HepG2 (cell line): ENCODE measurements around the gene CXCL17. TPM values are rescaled to one million over a fixed set of nuclear protein-coding genes. Genes with fewer than 3 reads are reported as not detected.

ENCODE experiments used
- ATAC-seq: fragments of 200-7000 bp; cut with Tn5 transposase; 3 replicates; pipeline ENCODE4 v1.9.1; 2020; ENCODE audit warnings: mild to moderate bottlenecking, moderate library complexity
- BruUV-seq: library from RNA; stranded (reverse); fragments of 400-500 nt; replicated peaks from 2 replicates; lab custom pipeline; 2021; lab: Mats Ljungman, UMichigan
- CTCF ChIA-PET: fragments of 300-600 bp; formaldehyde crosslinking; extraction: SDS; loops from one replicate; lab custom pipeline; 2021; ENCODE audit warnings: low total read pairs, inconsistent platforms, low intra/inter-chr PET ratio; lab: Yijun Ruan, JAX
- POLR2A ChIA-PET: fragments of 350-600 bp; sonication (Branson Sonifier 250); formaldehyde crosslinking; loops from one replicate; lab custom pipeline; 2020; ENCODE audit warnings: antibody characterized with exemption, inconsistent platforms; lab: Yijun Ruan, JAX
- DNase-seq: peaks from one replicate; pipeline ENCODE4 v3.0.0-alpha.2; 2015; ENCODE audit warnings: low spot score
- FAIRE-seq: peaks from 3 replicates; lab custom pipeline; 2011; peaks lifted over from hg19 to GRCh38; lab: Jason Lieb, UNC
- H2AFZ ChIP-seq: one replicate; pipeline ENCODE4 v1.6.1; 2011; ENCODE audit warnings: low read length, inconsistent platforms
- H3K27ac ChIP-seq: fragments of 300-600 bp; 3 replicates; pipeline ENCODE4 v1.8.0; 2011; ENCODE audit warnings: mixed run types, mild to moderate bottlenecking, mixed read lengths, low read length, inconsistent platforms; ENCODE audit not compliant: insufficient read depth; ENCODE audit errors: extremely low read length
- H3K27me3 ChIP-seq, 2 experiments: fragments of 200-600 bp in 1 of 2; 2 replicates in 1 of 2; 3 replicates in 1 of 2; pipeline versions ENCODE4 v1.6.0 to v1.8.0; 2011; ENCODE audit warnings: low read length in 2 of 2, mild to moderate bottlenecking in 2 of 2, moderate library complexity in 2 of 2, inconsistent platforms in 1 of 2; ENCODE audit not compliant: insufficient read depth in 2 of 2, control insufficient read depth in 1 of 2
- H3K36me3 ChIP-seq, 2 experiments: fragments of 200-600 bp in 1 of 2; replicated peaks in 1 of 2; 2 replicates in 1 of 2; 3 replicates in 1 of 2; pipeline versions ENCODE4 v1.5.1 to v1.8.0; 2011; ENCODE audit warnings: low read length in 2 of 2, inconsistent platforms in 1 of 2; ENCODE audit not compliant: insufficient read depth in 2 of 2, control insufficient read depth in 1 of 2
- H3K4me1 ChIP-seq: 2 replicates; pipeline ENCODE4 v1.5.1; 2012; ENCODE audit warnings: low read length, inconsistent platforms; ENCODE audit not compliant: insufficient read depth
- H3K4me2 ChIP-seq: 2 replicates; pipeline ENCODE4 v1.6.0; 2011; ENCODE audit warnings: low read depth, low read length, inconsistent platforms
- H3K4me3 ChIP-seq, 3 experiments: fragments of 200-600 bp in 1 of 3; sonication (generic), shearing (Covaris generic) in 1 of 3; replicated peaks in 1 of 3; 2 replicates each; pipeline ENCODE4 v1.5.1; 2011 to 2016; ENCODE audit warnings: low read length in 3 of 3, inconsistent platforms in 2 of 3, low read depth in 2 of 3, mild to moderate bottlenecking in 2 of 3, control low read depth in 1 of 3, mixed read lengths in 1 of 3; ENCODE audit not compliant: insufficient read depth in 1 of 3
- H3K79me2 ChIP-seq: one replicate; pipeline ENCODE4 v1.6.1; 2011; ENCODE audit warnings: low read length, inconsistent platforms; ENCODE audit not compliant: insufficient read depth
- H3K9ac ChIP-seq: 2 replicates; pipeline ENCODE4 v1.6.0; 2011; ENCODE audit warnings: mild to moderate bottlenecking, low read depth, low read length, inconsistent platforms; ENCODE audit not compliant: insufficient read depth
- H3K9me3 ChIP-seq: 2 replicates; pipeline ENCODE4 v1.5.1; 2012; ENCODE audit warnings: mild to moderate bottlenecking, low read length
- H4K20me1 ChIP-seq: 2 replicates; pipeline ENCODE4 v1.6.0; 2011; ENCODE audit warnings: inconsistent platforms, mild to moderate bottlenecking, low read length, moderate library complexity; ENCODE audit not compliant: insufficient read depth
- DPF2 ChIP-seq: sonication (generic); formaldehyde crosslinking; IDR thresholded peaks from 2 replicates; pipeline ENCODE4 v1.4.0; 2020; ENCODE audit warnings: mild to moderate bottlenecking, low read depth, missing genetic modification reagents, borderline replicate concordance
- POGZ ChIP-seq: sonication (generic); formaldehyde crosslinking; IDR thresholded peaks from 2 replicates; pipeline ENCODE4 v1.4.0; 2020; ENCODE audit warnings: mild to moderate bottlenecking, missing genetic modification reagents
- SP4 ChIP-seq: sonication (generic); formaldehyde crosslinking; IDR thresholded peaks from 2 replicates; pipeline ENCODE4 v1.8.1; 2023; ENCODE audit warnings: mild to moderate bottlenecking, missing genetic modification reagents
- TBX3 ChIP-seq: fragments of 450-650 bp; IDR thresholded peaks from 2 replicates; pipeline ENCODE4 v1.6.1; 2017; ENCODE audit warnings: antibody characterized with exemption, mild to moderate bottlenecking, inconsistent platforms, borderline replicate concordance
- TCF12 ChIP-seq, 2 experiments: fragments of 450-650 bp in 1 of 2; sonication (generic) in 1 of 2; formaldehyde crosslinking in 1 of 2; IDR thresholded peaks; 2 replicates each; pipeline versions ENCODE4 v1.6.1 to v1.8.0; 2017 to 2022; ENCODE audit warnings: antibody characterized with exemption in 1 of 2, mild to moderate bottlenecking in 1 of 2, missing genetic modification reagents in 1 of 2, moderate library complexity in 1 of 2
- ZNF121 ChIP-seq: sonication (generic); formaldehyde crosslinking; IDR thresholded peaks from 2 replicates; pipeline ENCODE4 v1.5.0; 2020; ENCODE audit warnings: mild to moderate bottlenecking, missing genetic modification reagents
- ZNF44 ChIP-seq: sonication (generic); formaldehyde crosslinking; IDR thresholded peaks from 2 replicates; pipeline ENCODE4 v1.5.1; 2020; ENCODE audit warnings: mild to moderate bottlenecking, missing genetic modification reagents
- ZNF703 ChIP-seq: sonication (generic); formaldehyde crosslinking; IDR thresholded peaks from 2 replicates; pipeline ENCODE4 v1.5.1; 2020; ENCODE audit warnings: missing genetic modification reagents, mild to moderate bottlenecking, moderate library complexity, borderline replicate concordance
- ZNF75D ChIP-seq: sonication (generic); formaldehyde crosslinking; IDR thresholded peaks from 2 replicates; pipeline ENCODE4 v1.8.1; 2023; ENCODE audit warnings: missing genetic modification reagents, mild to moderate bottlenecking, borderline replicate concordance
- ZSCAN22 ChIP-seq: sonication (generic); formaldehyde crosslinking; IDR thresholded peaks from 2 replicates; pipeline ENCODE4 v1.4.0; 2020; ENCODE audit warnings: mild to moderate bottlenecking, missing genetic modification reagents
- ZSCAN29 ChIP-seq: sonication (generic); formaldehyde crosslinking; conservative IDR thresholded peaks from 2 replicates; pipeline ENCODE4 v1.4.0; 2020; ENCODE audit warnings: mild to moderate bottlenecking, missing genetic modification reagents
- WGBS: methylation state at CpG from one replicate; pipeline ENCODE4 v1.1.6; 2017; ENCODE audit warnings: low lambda C conversion rate; 5-methylcytosine and 5-hydroxymethylcytosine counted together
- in situ Hi-C: cut with HindIII; loops from 2 replicates; pipeline ENCODE4 v1.10.0; 2017; ENCODE audit warnings: low pct_unique_long_range_greater_than_20kb; ENCODE audit not compliant: extremely low pct_ligation_motif_present
- intact Hi-C: fragments of 100-400 bp; cut with micrococcal nuclease; formaldehyde crosslinking; loops from one replicate; pipeline ENCODE4 v1.10.0; 2022; ENCODE audit not compliant: unreplicated experiment
- polyA plus RNA-seq, 8 experiments: library from polyadenylated mRNA; depleted of rRNA in 3 of 8; stranded (reverse) in 7 of 8; unstranded in 1 of 8; fragments of >200 nt; fragmentation: Illumina TruSeq in 4 of 8; extraction: Trizol in 4 of 8; gene quantifications; 2 replicates each; pipeline versions ENCODE4 v1.2.1 to v1.2.3, GENCODE V29; 2011 to 2016; ENCODE audit warnings: low read depth in 4 of 8, missing spikeins in 1 of 8, mixed read lengths in 1 of 8; ENCODE audit not compliant: insufficient read depth in 1 of 8
- total RNA-seq, 5 experiments: library from RNA; depleted of rRNA; stranded (reverse); fragments of >200 nt; fragmentation: Illumina TruSeq; extraction: Trizol; gene quantifications; 2 replicates each; pipeline ENCODE4 v1.2.3, GENCODE V29; 2016; ENCODE audit warnings: low read depth in 1 of 5
- TF ChIP-seq, protein P1 (sequence below): sonication (generic); formaldehyde crosslinking; IDR thresholded peaks from 2 replicates; pipeline ENCODE4 v1.4.0; 2020; ENCODE audit warnings: missing genetic modification reagents, borderline replicate concordance
- TF ChIP-seq, protein P2 (sequence below): sonication (generic); formaldehyde crosslinking; IDR thresholded peaks from 2 replicates; pipeline ENCODE4; 2020; ENCODE audit warnings: missing genetic modification reagents, mild to moderate bottlenecking, borderline replicate concordance
- TF ChIP-seq, protein P3 (sequence below): sonication (generic); formaldehyde crosslinking; conservative IDR thresholded peaks from 2 replicates; pipeline ENCODE4 v1.4.0; 2020; ENCODE audit warnings: missing genetic modification reagents

CXCL17 gene
- total and polyA plus RNA-seq, 2 of the 13 experiments (the other 11 are each of a cell fraction or from before 2014, with no cell fraction given), result 0.12 TPM; not detected in 1

GRCh38 chr19:42396381-42397262 lies 46.1 kb downstream of the CXCL17 start (continued):
- TF ChIP-seq, protein P1, sequence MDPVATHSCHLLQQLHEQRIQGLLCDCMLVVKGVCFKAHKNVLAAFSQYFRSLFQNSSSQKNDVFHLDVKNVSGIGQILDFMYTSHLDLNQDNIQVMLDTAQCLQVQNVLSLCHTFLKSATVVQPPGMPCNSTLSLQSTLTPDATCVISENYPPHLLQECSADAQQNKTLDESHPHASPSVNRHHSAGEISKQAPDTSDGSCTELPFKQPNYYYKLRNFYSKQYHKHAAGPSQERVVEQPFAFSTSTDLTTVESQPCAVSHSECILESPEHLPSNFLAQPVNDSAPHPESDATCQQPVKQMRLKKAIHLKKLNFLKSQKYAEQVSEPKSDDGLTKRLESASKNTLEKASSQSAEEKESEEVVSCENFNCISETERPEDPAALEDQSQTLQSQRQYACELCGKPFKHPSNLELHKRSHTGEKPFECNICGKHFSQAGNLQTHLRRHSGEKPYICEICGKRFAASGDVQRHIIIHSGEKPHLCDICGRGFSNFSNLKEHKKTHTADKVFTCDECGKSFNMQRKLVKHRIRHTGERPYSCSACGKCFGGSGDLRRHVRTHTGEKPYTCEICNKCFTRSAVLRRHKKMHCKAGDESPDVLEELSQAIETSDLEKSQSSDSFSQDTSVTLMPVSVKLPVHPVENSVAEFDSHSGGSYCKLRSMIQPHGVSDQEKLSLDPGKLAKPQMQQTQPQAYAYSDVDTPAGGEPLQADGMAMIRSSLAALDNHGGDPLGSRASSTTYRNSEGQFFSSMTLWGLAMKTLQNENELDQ, result no peak

GRCh38 chr19:42394751-42395150 lies 48.0 kb downstream of the CXCL17 start:
- Histone ChIP-seq H3K36me3 (no peaks in the 10 kb centered on the region), H2AFZ (no peak overlapping the region), H3K79me2 (no peaks in the 10 kb centered on the region), H3K27ac (no peak overlapping the region), H3K4me1 (peaks cover 6% of the 10 kb centered on the region; the same call in 1 of the 2 replicates), H3K27me3 (peaks cover 8 to 47% of the 10 kb centered on the region in 2 experiments; a peak in 4 of 5 replicates), H3K9me3 (no peaks in the 10 kb centered on the region), H4K20me1 (no peaks in the 10 kb centered on the region), H3K4me2 (no peak overlapping the region), H3K9ac (no peak overlapping the region), H3K4me3 (no peak overlapping the region)
- no TSS peak for BruUV-seq
- ChIA-PET POLR2A (no interaction called here), CTCF (no interaction called here)
- no peak for TF ChIP-seq ZSCAN29 (CRISPR knock-in tag)
- TF ChIP-seq, protein P2, sequence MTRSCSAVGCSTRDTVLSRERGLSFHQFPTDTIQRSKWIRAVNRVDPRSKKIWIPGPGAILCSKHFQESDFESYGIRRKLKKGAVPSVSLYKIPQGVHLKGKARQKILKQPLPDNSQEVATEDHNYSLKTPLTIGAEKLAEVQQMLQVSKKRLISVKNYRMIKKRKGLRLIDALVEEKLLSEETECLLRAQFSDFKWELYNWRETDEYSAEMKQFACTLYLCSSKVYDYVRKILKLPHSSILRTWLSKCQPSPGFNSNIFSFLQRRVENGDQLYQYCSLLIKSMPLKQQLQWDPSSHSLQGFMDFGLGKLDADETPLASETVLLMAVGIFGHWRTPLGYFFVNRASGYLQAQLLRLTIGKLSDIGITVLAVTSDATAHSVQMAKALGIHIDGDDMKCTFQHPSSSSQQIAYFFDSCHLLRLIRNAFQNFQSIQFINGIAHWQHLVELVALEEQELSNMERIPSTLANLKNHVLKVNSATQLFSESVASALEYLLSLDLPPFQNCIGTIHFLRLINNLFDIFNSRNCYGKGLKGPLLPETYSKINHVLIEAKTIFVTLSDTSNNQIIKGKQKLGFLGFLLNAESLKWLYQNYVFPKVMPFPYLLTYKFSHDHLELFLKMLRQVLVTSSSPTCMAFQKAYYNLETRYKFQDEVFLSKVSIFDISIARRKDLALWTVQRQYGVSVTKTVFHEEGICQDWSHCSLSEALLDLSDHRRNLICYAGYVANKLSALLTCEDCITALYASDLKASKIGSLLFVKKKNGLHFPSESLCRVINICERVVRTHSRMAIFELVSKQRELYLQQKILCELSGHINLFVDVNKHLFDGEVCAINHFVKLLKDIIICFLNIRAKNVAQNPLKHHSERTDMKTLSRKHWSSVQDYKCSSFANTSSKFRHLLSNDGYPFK (CRISPR knock-in tag), result no peak
- no peak for TF ChIP-seq ZNF44 (CRISPR knock-in tag)
- TF ChIP-seq ZSCAN22 (CRISPR knock-in tag), result no peak
- TF ChIP-seq ZNF703 (CRISPR knock-in tag), result no peak
- TF ChIP-seq ZNF121 (CRISPR knock-in tag), result no peak
- no peak for TF ChIP-seq TCF12 (IDR thresholded peaks at IDR 0.05)
- no peak for TF ChIP-seq TCF12 (CRISPR knock-in tag; IDR thresholded peaks at IDR 0.05)
- no peak for TF ChIP-seq ZNF75D (CRISPR knock-in tag)
- TF ChIP-seq, protein P3, sequence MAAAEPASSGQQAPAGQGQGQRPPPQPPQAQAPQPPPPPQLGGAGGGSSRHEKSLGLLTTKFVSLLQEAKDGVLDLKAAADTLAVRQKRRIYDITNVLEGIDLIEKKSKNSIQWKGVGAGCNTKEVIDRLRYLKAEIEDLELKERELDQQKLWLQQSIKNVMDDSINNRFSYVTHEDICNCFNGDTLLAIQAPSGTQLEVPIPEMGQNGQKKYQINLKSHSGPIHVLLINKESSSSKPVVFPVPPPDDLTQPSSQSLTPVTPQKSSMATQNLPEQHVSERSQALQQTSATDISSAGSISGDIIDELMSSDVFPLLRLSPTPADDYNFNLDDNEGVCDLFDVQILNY (CRISPR knock-in tag), result no peak
- TF ChIP-seq POGZ (CRISPR knock-in tag), result no peak
- TF ChIP-seq TBX3, result no peak
- TF ChIP-seq SP4 (CRISPR knock-in tag), result no peak
- TF ChIP-seq DPF2 (CRISPR knock-in tag), result no peak
- in situ Hi-C loops, result no loop called here
- WGBS, result 17% methylated on average over 5 of the region's 8 CpGs
- DNase-seq (no peak), ATAC-seq (no peak), FAIRE-seq (no peak)
- intact Hi-C loops, result no loop called here
